OCI-LY7 (cell line): ENCODE measurements around the gene MAP3K5. TPM values are rescaled to one million over a fixed set of nuclear protein-coding genes. Genes with fewer than 3 reads are reported as not detected.

Experiments
- BruUV-seq: library from RNA; stranded (reverse); fragments of 400-500 nt; replicated peaks from 2 replicates; lab custom pipeline; 2021; lab: Mats Ljungman, UMichigan
- CTCF ChIA-PET: fragments of 300-600 bp; sonication (Branson Sonifier 250); formaldehyde crosslinking; loops from one replicate; lab custom pipeline; 2022; ENCODE audit warnings: antibody characterized with exemption; ENCODE audit not compliant: unreplicated experiment; lab: Charles Lee
- POLR2A ChIA-PET: fragments of 300-600 bp; sonication (Branson Sonifier 250); formaldehyde crosslinking; loops from one replicate; lab custom pipeline; 2022; ENCODE audit warnings: antibody characterized with exemption; lab: Charles Lee
- DNase-seq: peaks from one replicate; pipeline ENCODE4 v3.0.0-alpha.2; 2015; ENCODE audit warnings: low spot score
- H2AFZ ChIP-seq: fragments of 200-600 bp; sonication (generic), shearing (Covaris generic); 2 replicates; pipeline ENCODE4 v1.6.1; 2014; ENCODE audit warnings: mild to moderate bottlenecking, antibody characterized with exemption, low read length, moderate library complexity
- H3K27ac ChIP-seq: fragments of 200-600 bp; sonication (generic); 2 replicates; pipeline ENCODE4 v1.5.1; 2014; ENCODE audit warnings: mixed run types, low read depth, mild to moderate bottlenecking, moderate library complexity, low read length, inconsistent platforms; ENCODE audit not compliant: poor library complexity, severe bottlenecking
- H3K36me3 ChIP-seq: fragments of 200-600 bp; sonication (generic); 2 replicates; pipeline ENCODE4 v1.6.1; 2014; ENCODE audit warnings: mild to moderate bottlenecking, antibody characterized with exemption, low read length, moderate library complexity, mixed read lengths; ENCODE audit not compliant: insufficient read depth
- H3K4me1 ChIP-seq: fragments of 200-600 bp; sonication (generic); 2 replicates; pipeline ENCODE4 v1.5.1; 2014; ENCODE audit warnings: mild to moderate bottlenecking, low read length; ENCODE audit not compliant: insufficient read depth, poor library complexity, severe bottlenecking
- H3K4me2 ChIP-seq: fragments of 200-600 bp; sonication (generic); 2 replicates; pipeline ENCODE4 v1.6.1; 2014; ENCODE audit warnings: mild to moderate bottlenecking, low read length
- H3K4me3 ChIP-seq: fragments of 200-600 bp; sonication (generic); 2 replicates; pipeline ENCODE4 v1.5.1; 2014; ENCODE audit warnings: mild to moderate bottlenecking, low read depth, low read length; ENCODE audit not compliant: poor library complexity, severe bottlenecking
- H3K79me2 ChIP-seq: fragments of 200-600 bp; sonication (generic); 2 replicates; pipeline ENCODE4 v1.6.1; 2016; ENCODE audit warnings: low read depth, mild to moderate bottlenecking, low read length, moderate library complexity, mixed read lengths; ENCODE audit not compliant: insufficient read depth
- H3K9me2 ChIP-seq: fragments of 200-600 bp; sonication (generic); 2 replicates; pipeline ENCODE4 v1.6.1; 2016; ENCODE audit warnings: mild to moderate bottlenecking, low read length, mixed read lengths; ENCODE audit not compliant: insufficient read depth
- H3K9me3 ChIP-seq: fragments of 200-600 bp; sonication (generic); 2 replicates; pipeline ENCODE4 v1.6.1; 2014; ENCODE audit warnings: mild to moderate bottlenecking, mixed run types, low read length, mixed read lengths
- H4K20me1 ChIP-seq: fragments of 200-600 bp; sonication (generic); 2 replicates; pipeline ENCODE4 v1.6.1; 2014; ENCODE audit warnings: mild to moderate bottlenecking, antibody characterized with exemption, low read length, moderate library complexity, mixed read lengths; ENCODE audit not compliant: insufficient read depth
- CTCF ChIP-seq: fragments of 200-600 bp; sonication (generic); conservative IDR thresholded peaks from 2 replicates; pipeline ENCODE4 v1.5.1; 2014; ENCODE audit warnings: mild to moderate bottlenecking, antibody characterized with exemption, low read length, moderate library complexity, mixed read lengths
- EZH2phosphoT487 ChIP-seq: fragments of 200-600 bp; sonication (generic); IDR thresholded peaks from 2 replicates; pipeline ENCODE4 v1.6.1; 2018; ENCODE audit warnings: low read depth, borderline replicate concordance, mild to moderate bottlenecking, mixed run types, antibody characterized with exemption, low read length, moderate library complexity, mixed read lengths
- intact Hi-C: fragments of 100-400 bp; cut with micrococcal nuclease; formaldehyde crosslinking; loops from one replicate; pipeline ENCODE4 v1.10.0; 2022; ENCODE audit not compliant: unreplicated experiment
- total RNA-seq, 2 experiments: library from RNA; depleted of rRNA in 1 of 2; stranded (reverse); fragments of >200 nt in 1 of 2; shearing (Covaris generic) in 1 of 2; gene quantifications; 2 replicates each; pipeline ENCODE4 v1.2.3, GENCODE V29; 2014 to 2022

Gene MAP3K5
- total RNA-seq, 2 experiments from 2014 or later: 13.8 to 16.6 TPM

GRCh38 chr6:136511926-136512325, 280.4 kb downstream of the MAP3K5 start:
- no peaks in the 10 kb centered on the region for H3K4me1 ChIP-seq
- H3K27ac ChIP-seq: no peak overlapping the region
- no peak overlapping the region for H2AFZ ChIP-seq
- intact Hi-C loops: no loop called here
- H3K36me3 ChIP-seq: no peaks in the 10 kb centered on the region
- ChIA-PET CTCF (no interaction called here), POLR2A (no interaction called here)
- no peaks in the 10 kb centered on the region for H3K79me2 ChIP-seq
- H4K20me1 ChIP-seq: no peaks in the 10 kb centered on the region
- no peak for DNase-seq
- no peaks in the 10 kb centered on the region for H3K9me3 ChIP-seq
- no peak for TF ChIP-seq CTCF
- H3K4me3 ChIP-seq: no peak overlapping the region
- no peak overlapping the region for H3K4me2 ChIP-seq
- BruUV-seq: no TSS peak
- no peaks in the 10 kb centered on the region for H3K9me2 ChIP-seq

DNA sequence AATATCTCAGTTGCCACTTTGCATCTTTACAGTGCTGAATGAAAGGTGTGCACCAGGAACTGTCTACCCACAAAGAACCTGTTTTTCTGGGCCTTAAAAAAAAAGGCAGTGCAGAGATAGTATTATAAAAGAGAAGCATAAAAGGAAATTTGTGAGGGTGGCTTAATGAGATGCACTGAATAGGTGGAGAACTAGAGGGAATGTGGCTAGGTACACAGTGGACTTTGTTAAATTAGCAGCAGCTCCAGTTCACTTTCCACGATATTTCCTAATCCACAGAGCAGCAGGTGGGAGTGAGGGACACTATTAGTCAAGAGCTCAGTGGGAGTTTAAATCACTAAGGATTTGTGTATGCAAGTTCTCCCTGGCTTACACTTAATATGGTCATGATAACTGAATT, 280.9 kb downstream of the MAP3K5 start:
- no TSS peak for BruUV-seq
- POLR2A ChIA-PET: no interaction called here

DNA sequence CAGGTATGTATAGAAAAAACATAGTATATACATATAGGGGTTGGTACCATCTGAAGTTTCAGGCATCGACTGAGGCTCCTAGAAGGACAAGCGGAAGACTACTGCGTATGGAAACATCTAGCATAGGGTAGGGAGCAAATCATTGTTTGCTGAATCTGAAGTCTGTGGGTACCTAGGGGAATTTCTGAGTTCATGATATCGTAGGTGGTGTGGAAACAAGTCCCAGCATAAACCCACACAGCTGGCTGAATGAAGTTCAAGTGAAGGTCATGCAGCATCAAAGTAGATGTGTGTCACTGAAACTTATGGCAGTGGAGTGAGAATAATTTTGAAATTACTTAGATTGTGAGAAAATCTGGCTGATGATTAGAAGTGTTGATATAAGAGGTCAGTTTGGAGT, 281.5 kb downstream of the MAP3K5 start:
- intact Hi-C loops: no loop called here
- DNase-seq: no peak
- TF ChIP-seq EZH2phosphoT487: no peak
- no peak for TF ChIP-seq CTCF
- no peaks in the 10 kb centered on the region for H4K20me1 ChIP-seq
- H3K4me2 ChIP-seq: no peak overlapping the region
- H3K4me1 ChIP-seq: no peaks in the 10 kb centered on the region
- CTCF ChIA-PET: no interaction called here
- H3K9me2 ChIP-seq: no peaks in the 10 kb centered on the region
- no peak overlapping the region for H2AFZ ChIP-seq
- POLR2A ChIA-PET: no interaction called here
- H3K36me3 ChIP-seq: no peaks in the 10 kb centered on the region
- no peak overlapping the region for H3K4me3 ChIP-seq
- H3K9me3 ChIP-seq: no peaks in the 10 kb centered on the region
- no peak overlapping the region for H3K27ac ChIP-seq
- BruUV-seq: no TSS peak
- no peaks in the 10 kb centered on the region for H3K79me2 ChIP-seq

More for the DNA sequence above, 280.9 kb downstream of the MAP3K5 start:
- Histone ChIP-seq H3K36me3 (no peaks in the 10 kb centered on the region), H3K27ac (no peak overlapping the region), H3K9me3 (no peaks in the 10 kb centered on the region), H3K4me1 (no peaks in the 10 kb centered on the region), H3K9me2 (no peaks in the 10 kb centered on the region), H3K79me2 (no peaks in the 10 kb centered on the region), H3K4me3 (no peak overlapping the region), H3K4me2 (no peak overlapping the region), H4K20me1 (no peaks in the 10 kb centered on the region), H2AFZ (no peak overlapping the region)
- DNase-seq: no peak
- CTCF ChIA-PET: no interaction called here
- TF ChIP-seq EZH2phosphoT487: no peak
- no peak for TF ChIP-seq CTCF
- intact Hi-C loops: no loop called here
